Measurements from ENCODE around the gene RSBN1L.
"Not testable (repeated sequence)": the region's sequence is repeated elsewhere in the genome, so short reads cannot be mapped to it uniquely, and the experiment has no call there.

The RSBN1L gene

DNA sequence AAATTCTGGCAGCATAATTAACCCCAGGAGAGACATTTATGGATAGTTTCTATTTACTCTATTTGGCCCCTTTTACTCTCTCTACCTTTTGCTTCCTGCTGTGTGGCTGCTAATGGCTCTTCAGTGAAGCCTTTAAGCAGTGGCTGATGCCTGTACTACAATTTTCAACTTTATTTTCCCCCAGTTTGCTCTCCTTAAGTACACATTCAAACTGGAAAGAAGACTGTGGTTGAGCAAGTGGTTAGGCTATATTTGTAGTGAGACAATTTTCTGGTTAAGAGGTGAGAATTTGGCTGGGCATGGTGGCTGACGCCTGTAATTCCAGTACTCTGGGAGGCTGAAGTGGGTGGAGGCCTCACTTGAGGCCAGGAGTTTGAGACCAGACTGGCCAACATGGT, 8.5 kb upstream of the RSBN1L start:
- no peak for DNase-seq (ENCODE audit: low read depth in 2 of 2)

- no peak for DNase-seq (ENCODE audit: low read depth in 2 of 2)
Observed at GRCh38 chr7:77690289-77690688, 6.0 kb upstream of the RSBN1L start.

DNA sequence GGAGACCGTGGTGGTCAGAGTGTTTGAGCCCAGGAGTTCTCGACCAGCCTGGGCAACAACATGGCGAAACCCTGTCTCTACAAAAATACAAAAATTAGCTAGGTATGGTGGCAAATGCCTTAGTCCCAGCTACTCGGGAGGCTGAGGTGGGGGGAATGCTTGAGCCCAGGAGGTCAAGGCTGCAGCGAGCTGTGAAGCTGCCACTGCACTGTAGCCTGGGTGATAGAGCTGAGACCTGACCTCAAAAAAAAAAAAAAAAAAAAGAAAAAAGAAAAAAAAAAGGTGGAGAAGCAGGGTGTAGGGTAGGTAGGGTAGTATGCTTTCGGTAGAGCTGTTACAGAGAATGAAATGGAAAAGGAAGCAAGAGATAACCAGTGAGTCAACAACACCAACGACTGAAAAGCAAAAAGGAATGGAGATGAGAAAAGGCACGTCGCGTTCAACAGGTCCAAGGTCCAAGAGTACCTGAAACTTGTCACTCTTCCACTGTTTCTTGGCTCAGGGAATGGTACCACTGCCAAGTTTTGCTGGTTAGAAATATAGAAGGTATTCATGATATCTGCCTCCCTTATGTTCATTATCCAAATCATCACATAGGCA, 4.3 kb upstream of the RSBN1L start:
- no peak for DNase-seq (ENCODE audit: low read depth in 2 of 2)

DNA sequence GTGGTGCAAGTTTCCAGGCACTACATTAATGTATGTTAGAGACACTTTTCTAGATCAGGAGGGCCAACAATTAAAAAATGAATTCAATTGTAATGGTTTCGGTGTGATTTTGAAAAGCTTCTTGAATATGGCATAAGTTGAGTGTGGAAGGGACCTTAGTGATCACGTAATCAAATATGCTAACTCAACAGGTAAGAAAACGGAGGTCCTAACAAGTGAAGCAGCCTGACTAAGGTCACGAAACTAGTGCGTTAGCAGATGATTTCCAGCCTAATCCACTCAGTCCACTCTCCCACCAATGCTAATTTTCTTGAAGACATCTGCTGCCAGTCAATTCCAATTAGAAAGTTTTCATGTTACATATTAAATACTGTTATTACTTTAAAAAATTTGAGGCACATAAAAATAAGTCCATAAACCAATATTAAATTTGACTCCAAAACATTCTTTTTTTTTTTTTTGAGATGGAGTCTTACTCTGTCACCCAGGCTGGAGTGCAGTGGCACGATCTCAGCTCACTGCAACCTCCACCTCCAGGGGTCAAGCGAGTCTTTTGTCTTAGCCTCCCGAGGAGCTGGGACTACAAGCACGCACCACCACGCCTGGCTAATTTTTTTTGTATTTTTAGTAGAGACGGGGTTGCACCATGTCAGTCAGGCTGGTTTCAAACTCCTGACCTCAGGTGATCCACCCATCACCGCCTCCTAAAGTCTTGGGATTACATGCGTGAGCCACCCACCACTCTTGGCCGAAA, 2.3 kb upstream of the RSBN1L start:
- no peak for DNase-seq (ENCODE audit: low read depth in 2 of 2)

DNA sequence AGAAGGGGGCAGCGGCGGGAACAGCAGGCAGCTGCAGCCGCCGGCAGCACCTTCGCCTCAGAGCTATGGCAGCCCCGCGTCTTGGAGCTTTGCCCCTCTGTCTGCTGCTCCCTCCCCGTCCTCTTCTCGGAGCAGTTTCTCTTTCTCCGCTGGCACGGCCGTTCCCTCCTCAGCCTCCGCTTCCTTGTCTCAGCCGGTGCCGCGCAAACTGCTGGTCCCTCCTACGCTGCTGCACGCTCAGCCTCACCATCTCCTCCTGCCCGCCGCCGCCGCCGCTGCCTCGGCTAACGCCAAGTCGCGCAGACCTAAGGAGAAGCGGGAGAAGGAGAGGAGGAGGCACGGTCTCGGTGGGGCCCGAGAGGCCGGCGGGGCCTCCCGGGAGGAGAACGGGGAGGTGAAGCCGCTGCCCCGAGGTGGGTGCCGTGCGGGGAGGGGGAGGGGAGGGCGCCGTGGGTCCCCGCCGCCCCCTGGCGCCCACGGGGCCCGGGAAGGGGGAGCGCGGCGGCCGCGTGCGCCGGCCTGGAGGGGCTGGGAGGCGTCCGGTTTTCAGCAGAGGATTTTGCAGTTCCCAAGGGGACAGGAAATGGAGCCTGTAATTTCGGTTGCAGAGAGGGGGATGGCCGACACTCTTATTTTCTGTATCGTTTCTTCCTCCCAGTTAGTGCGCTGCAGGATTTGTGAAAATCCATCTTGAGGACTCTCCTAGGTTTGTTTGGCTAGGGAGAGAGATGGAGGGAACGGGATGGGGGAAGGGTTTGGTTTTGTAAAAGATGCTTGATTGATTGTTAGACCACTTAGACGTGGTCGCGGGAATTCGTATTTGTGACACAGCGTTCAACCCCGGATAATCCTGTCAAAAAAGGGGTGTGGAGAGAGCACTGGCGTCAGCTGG, 630 bp downstream of the RSBN1L start:
- peak; percentile 38 to 46 for DNase-seq (ENCODE audit: low read depth in 2 of 2)

DNA sequence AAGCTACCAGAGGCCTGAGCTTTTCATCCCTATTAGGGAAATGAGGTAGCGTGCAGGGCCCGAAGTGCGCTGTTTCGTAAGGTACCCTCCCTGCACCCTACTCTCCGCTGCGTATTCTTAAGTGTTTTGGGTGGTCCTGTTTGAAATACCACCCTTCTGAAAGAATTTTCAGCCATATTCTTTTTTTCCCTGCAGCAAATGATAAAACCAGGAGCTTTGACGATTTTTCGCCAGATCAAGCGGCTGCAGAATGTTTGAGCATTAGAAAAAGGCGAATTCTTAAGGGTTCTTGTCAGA, 1.2 kb downstream of the RSBN1L start:
- DNase-seq (ENCODE audit: low read depth in 2 of 2) = peak in 1 of 2 donors; percentile 1

DNA sequence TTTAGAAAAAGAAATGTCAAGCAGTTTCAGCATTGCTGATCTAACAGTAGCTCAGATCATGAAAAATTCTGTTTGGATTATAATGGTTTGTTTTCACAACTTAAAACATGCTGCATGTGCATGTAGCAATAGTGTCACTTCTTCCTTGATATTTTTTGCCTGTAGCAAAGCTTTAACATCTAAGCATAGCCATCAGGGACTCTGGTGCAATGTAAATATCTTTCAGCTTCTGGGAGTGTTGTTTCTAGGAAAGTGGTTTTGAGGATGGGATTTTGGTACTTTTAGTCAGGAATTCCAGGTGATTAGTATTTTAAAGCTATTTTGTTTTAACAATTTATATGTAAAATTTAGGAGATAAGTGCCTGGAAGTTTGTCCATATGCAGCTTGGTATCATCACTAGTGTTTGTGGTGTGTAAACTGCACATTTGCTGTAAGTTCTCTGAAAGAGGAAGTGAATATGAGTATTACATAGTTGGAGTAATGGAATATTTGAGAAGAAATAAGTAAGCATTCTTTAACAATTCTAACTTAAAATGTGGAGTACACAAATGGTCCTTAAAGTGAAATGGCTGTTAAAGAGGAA, 1.9 kb downstream of the RSBN1L start:
- no peak for DNase-seq (ENCODE audit: low read depth in 2 of 2)

DNA sequence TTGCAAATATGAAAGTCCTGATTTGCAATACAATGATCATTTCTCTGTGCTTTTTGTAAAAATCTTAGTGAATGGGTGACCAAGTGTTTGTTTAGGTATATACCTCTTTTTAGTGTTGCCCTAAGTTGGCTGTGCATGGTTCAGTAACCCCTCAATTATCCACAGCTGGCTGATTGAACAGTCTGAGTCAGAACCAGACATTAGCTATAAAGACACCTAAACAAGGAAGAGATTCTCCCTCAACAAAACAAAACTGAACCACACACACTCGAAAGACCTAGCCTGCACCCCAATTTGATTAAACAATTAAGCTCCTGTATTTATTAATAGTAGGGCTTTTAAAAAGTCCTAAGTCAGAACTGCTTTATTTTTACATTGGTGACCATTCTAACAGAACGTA, 2.8 kb downstream of the RSBN1L start:
- DNase-seq (ENCODE audit: low read depth in 2 of 2) = no peak

DNA sequence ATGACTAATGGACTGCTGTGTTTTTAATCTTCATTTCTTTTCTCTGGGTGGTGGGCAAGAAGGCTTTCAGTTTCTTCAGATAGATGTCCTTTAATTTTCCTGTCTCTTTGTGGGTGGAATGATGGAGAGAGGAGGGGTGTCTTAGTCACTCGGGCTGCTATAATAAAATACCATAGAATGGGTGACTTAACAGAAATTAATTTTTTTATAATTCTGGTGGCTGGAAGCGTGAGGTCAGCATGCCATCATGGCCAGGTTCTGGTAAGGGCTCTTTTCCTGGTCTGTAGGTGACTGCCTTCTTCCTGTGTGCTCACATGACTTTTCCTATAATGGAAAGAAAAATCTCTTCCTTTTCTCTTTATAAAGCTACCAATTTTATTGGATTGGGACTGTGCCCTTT, 6.3 kb downstream of the RSBN1L start:
- DNase-seq (ENCODE audit: low read depth in 2 of 2) = no peak

GRCh38 chr7:77702968-77703472, 6.8 kb downstream of the RSBN1L start:
- no peak for DNase-seq (ENCODE audit: low read depth in 2 of 2)

DNA sequence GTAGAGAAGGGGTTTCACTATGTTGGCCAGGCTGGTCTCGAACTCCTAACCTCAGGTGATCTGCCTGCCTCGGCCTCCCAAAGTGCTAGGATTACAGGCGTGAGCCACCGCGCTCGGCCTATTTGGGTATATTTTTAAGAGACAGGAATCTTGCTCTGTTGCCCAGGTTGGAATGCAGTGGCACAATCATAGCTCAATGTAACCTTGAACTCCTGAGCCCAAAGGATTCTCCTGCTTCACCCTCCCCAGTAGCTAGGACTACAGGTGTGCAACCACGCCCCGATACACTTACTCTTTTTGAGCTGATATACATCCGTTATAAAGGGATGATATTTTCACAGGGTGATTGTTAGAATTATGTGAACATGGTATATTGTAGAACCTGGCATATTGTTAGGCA, 7.4 kb downstream of the RSBN1L start:
- not testable (repeated sequence) for DNase-seq (ENCODE audit: low read depth in 2 of 2)

DNA sequence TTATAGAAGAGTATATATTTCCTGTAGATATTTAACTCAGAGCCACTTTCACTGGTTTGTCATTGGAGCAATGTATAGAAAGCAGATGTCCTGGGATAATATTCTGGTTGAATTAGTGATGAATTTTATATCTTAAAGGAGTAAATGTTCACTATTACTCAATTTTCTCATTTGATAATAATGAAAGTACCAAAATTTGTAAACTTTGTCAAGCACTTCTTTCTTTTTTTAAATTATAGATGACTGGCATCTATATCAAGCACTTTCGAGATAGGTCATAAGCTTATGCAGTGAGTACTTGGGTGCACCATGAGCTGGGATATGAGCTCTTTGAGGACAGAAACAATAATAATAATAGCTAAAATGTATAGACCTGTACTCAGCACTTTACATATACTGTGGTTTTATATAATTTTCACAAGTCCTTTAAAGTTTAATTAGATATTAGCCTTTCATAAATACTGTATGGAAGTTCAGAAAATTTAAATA, 11.3 kb downstream of the RSBN1L start:
- no peak for DNase-seq (ENCODE audit: low read depth in 2 of 2)

DNA sequence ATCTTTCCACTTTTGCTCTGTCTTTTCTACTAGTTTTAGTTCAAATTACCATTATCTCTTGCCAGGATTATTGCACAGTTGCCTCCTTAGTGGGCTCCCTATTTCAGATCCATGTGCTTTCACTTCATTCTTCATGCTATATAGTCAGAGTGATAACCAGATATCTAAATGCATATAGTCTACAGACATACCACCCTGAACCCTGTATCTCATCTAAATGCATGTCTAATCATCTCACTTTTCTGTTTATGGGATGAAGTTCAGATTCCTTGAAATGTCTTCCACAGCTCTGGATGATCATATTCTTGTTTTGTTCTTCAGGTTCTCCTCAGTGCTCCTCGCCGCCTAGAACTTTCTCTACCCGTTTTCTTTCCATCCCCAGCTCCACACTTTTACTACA, 13.8 kb downstream of the RSBN1L start:
- no peak for DNase-seq (ENCODE audit: low read depth in 2 of 2)

DNA sequence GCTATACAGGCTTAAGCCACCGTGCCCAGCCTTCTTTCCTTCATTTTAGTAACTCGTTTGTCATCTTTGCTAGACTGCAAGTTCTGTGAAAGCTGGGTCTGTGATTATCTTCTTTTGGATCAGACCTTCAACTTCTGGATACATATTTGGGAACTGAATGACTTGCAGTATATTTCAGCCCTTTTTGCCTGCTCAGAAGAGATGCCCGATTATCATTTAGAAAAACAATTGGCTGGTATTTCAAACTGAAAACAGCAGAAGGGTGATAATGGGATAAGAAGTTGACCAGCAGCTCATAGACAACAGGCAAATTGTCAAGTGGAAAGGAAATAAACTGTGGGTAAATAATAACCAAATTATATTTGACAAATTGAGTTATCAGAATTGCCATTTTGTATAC, 14.6 kb downstream of the RSBN1L start:
- no peak for DNase-seq (ENCODE audit: low read depth in 2 of 2)

DNA sequence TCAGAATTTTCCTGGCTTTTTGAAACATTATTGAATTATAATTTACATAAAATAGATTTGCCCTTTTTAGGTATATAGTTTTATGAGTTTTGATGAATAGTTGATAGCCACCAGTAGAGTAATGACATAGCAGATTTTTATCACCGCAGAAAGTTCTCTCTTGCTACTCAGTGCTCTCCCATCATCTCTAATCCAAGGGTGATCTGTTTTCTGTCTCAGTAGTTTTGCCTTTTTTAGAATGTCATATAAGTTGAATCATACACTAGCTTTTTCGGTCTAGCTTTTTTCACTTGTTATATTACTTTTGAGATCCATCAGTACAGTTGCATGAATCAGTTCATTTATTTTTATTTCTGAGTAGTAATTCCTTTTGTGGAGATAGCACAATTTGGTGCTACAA, 17.9 kb downstream of the RSBN1L start:
- DNase-seq (ENCODE audit: low read depth in 2 of 2) = no peak

DNA sequence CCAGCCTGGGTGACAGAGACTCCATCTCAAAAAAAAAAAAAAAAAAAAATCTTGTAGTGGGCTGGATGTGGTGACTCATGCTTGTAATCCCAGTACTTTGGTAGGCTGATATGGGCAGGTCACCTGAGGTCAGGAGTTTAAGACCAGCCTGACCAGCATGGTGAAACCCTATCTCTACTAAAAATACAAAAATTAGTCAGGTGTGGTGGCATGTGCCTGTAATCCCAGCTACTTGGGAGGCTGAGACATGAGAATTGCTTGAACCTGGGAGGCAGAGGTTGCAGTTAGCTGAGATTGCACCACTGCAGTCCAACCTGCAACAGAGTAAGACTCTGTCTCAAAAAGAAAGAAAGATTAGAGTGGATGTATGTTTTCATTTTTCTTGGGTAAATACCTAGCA, 18.7 kb downstream of the RSBN1L start:
- not testable (repeated sequence) for DNase-seq (ENCODE audit: low read depth in 2 of 2)

GRCh38 chr7:77716804-77717203, 20.5 kb downstream of the RSBN1L start:
- DNase-seq (ENCODE audit: low read depth in 2 of 2) = no peak

- DNase-seq (ENCODE audit: low read depth in 2 of 2) = not testable (repeated sequence)
Observed at GRCh38 chr7:77717566-77717965, 21.3 kb downstream of the RSBN1L start.

DNA sequence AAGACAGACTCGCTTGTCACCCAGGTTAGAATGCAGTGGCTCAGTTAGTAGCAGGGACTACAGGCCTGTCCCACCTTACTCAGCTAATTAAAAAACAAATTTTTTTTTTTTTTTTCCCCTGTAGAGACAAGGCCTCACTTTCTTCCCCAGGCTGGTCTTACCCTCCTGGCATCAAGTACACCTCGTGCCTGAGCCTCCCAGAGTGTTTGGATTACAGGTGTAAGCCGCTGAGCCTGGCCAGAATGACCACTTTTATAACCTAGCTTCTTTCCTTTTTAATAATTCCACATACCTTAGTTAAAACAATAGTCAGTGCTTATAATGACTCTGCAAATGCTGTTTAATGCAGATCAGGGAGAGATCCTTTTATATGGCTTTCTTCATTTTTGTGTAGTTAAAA, 31.3 kb downstream of the RSBN1L start:
- no peak for DNase-seq (ENCODE audit: low read depth in 2 of 2)

DNA sequence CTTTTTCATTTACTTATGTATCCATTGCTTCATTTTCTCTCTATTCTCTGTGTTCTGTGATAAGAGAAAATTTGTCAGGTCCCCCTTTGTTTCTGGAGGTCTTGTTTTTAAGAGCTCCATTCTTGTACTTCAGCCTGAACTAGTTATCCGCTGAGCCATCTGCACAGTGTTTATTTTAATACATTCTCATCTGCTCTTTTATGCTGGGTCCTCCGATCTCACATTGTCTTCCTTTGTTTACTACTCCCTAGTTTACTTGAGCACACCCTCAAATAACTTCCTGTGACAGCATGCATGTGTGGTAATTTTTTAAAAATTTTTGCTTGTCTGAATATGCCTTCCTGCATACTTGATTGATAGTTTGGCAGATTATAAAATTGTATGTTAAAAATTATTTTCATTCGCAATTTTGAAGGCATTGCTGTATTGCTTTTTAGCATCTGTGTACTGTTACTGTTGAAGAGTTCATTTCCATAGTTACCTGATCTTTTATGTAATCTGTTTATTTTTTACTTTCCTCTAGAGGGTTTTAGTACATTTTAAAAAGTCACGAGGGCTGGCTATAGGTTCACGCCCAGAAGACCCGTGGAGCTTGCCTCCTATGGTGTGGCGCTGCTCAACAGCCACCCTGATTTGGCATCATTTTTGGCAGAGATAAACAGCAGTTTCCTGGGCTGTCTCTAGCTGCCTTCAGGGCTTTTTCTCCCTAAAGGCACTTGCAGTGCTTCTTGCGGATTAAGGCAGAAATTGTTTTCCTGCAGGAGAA, 31.9 kb downstream of the RSBN1L start:
- DNase-seq (ENCODE audit: low read depth in 2 of 2) = no peak

- no peak for DNase-seq (ENCODE audit: low read depth in 2 of 2)
Observed at GRCh38 chr7:77729574-77730348, 33.5 kb downstream of the RSBN1L start.

Data from stimulated activated CD8-positive, alpha-beta memory T cell treated with anti-CD3 and anti-CD28 coated beads, Interleukin-15, amount 100 ng/mL, for 4 hours (primary cell).